Middle frontal gyrus (tissue), 1 donor: Measurements from ENCODE around the gene PRKCZ.

Experiments used
- DNase-seq: peaks from one replicate; pipeline ENCODE4 v3.0.0-alpha.2; 2015; ENCODE audit warnings: low spot score; ENCODE audit errors: extremely low spot score

Gene PRKCZ

GRCh38 chr1:2175681-2176454, 125.7 kb downstream of the PRKCZ start:
- no peak for DNase-seq

DNA sequence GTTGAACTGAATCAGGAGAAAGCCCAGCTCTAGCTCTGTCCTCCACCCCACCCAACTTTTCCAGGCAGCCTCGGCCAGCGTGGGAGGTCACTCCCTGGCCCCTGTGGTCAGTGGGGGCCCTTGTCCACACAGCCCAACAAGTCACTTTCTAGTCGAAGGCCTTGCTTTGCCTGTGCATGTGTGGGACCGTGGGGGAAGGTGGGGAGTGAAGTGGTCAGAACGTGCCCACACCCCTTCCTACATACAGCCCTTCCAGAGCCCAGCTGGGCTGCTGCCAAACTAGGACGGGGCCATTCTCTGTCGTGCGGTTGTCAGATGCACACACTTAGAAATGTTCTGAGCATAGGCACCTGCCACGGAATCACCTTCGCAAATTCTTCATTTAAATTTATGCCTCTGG, 126.4 kb downstream of the PRKCZ start:
- DNase-seq = no peak

DNA sequence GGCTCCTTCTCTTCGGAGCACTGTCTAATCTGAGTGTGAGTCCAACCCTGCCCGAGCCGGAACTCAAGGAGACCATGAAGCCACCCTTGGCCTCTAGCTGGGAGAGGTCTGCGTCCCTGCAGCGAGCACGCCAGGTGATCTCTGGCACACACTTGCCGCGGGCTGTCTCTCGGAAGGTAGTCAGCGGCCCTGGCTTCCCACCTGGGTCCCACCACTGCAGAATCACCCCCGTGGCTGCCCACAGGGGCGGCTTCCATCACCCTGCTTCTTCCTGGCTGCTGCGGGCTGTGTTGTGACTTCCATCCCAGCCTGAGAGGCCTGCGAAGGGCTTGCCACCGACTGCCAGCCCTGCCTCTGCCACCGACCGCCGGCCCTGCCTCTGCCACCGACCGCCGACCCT, 127.3 kb downstream of the PRKCZ start:
- DNase-seq = no peak

- DNase-seq = no peak
These were observed 127.8 kb downstream of the PRKCZ start for GRCh38 chr1:2177946-2178538.

- no peak for DNase-seq
These were observed 128.7 kb downstream of the PRKCZ start for GRCh38 chr1:2178875-2179274.

DNA sequence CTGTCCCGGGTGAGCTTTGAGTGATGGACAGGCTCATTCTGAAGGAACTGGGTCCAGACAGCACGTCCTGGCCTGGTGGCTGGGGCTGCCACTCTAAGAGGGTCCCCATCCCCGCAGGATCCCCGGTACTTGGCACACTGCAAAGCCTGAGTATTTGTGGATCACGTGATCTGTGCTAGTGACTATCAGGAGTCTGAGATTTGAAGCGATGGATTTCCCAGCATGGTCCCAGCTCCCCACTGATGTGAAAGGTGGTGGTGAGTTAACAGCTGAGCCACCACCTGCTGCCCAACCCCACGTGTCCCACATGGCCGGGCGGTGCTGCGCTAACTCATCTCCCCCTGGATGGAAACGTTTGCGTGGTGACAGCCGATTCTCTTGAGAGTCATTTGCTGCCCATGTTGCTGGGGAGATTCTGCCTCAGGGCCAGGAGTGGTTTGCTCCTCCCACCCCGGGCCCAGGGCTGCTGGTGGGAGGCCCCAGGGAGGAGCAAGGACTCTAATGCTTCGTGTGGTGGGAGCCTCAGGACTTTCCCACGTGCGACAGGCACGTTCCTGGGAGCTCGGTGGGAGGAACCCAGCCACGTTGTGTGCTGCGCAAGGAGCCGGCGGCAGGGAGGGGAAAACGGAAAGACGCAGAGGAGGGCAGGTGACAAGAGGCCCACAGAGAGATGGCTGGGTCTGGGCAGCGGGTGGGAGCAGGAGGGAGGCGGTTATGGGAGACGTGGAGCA, 129.2 kb downstream of the PRKCZ start:
- no peak for DNase-seq

- no peak for DNase-seq
These were observed 130.4 kb downstream of the PRKCZ start for GRCh38 chr1:2180297-2181245.

DNA sequence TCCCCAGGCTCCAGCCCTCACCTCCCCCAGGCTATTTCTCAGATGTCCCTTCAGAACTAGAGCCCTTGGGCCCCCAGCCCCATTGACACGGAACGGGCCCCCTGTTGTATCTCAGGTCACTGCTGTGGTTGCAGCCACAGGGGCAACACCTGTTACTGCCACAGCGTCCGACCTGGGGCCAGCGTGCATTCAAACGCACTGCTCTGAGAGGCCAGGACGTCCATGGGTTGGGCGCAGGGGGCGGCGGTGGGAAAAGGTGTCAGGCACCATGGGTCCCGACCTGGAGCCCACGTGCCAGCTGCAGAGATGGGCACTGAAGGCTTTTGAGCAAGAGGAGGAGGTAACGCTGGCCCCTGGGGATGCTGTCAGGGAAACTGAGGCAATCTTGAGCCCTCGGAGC, 131.1 kb downstream of the PRKCZ start:
- DNase-seq = no peak

DNA sequence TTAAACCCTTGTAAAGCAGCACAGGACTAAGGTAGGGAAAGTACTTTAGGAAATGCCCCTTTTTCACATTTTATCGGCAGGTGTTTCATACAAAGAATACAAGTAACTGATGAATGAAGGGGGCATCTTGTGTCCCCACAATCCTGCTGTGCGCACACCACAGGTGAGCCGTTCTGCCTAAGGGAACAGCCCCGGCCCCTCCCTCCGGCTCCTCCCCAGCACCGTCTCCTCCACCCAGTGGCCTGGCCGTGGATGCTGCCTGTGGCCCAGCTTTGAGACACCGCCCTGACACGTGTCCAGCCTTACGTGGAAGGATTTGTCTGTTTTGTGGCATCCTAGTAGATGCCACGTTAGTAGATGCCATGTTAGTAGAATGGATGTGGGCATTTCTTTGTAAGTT, 131.5 kb downstream of the PRKCZ start:
- no peak for DNase-seq

DNA sequence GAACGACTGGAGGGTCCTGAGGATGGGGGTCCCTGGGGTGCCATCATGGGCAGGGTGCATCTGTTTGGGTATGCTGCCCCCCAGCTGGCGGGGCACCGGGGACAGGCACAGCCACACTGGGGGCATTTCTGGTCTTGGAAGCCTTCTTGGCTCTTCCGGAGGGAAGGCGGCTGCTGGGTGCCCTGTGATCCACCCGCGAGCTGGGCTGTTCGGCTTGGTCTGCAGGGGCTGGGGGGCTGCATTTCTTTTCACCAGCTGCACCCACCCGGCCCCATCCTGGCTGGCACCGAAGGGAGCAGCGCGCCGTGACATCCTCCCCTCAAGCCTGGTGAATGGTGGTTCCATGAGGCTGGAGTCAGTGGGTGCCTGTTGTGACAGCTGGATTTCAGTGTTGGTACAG, 132.2 kb downstream of the PRKCZ start:
- no peak for DNase-seq

GRCh38 chr1:2183937-2184334, 133.7 kb downstream of the PRKCZ start:
- no peak for DNase-seq

DNA sequence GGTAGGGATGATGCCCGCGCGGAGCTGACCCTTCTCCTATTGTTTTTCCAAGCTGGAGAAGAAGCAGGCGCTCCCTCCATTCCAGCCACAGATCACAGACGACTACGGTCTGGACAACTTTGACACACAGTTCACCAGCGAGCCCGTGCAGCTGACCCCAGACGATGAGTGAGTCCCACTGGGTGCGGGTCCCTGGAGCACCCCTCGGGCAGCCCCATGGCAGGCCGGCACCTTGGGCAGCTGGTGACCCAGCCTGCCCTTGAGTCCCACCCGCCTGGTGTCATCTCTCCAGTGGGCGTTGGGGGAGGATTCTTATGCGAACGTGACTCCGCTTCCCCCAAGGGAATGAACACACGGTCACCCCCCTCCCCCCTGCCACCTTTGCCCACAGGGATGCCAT, 134.3 kb downstream of the PRKCZ start:
- no peak for DNase-seq

DNA sequence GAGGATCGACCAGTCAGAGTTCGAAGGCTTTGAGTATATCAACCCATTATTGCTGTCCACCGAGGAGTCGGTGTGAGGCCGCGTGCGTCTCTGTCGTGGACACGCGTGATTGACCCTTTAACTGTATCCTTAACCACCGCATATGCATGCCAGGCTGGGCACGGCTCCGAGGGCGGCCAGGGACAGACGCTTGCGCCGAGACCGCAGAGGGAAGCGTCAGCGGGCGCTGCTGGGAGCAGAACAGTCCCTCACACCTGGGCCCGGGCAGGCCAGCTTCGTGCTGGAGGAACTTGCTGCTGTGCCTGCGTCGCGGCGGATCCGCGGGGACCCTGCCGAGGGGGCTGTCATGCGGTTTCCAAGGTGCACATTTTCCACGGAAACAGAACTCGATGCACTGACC, 134.7 kb downstream of the PRKCZ start:
- DNase-seq = no peak

DNA sequence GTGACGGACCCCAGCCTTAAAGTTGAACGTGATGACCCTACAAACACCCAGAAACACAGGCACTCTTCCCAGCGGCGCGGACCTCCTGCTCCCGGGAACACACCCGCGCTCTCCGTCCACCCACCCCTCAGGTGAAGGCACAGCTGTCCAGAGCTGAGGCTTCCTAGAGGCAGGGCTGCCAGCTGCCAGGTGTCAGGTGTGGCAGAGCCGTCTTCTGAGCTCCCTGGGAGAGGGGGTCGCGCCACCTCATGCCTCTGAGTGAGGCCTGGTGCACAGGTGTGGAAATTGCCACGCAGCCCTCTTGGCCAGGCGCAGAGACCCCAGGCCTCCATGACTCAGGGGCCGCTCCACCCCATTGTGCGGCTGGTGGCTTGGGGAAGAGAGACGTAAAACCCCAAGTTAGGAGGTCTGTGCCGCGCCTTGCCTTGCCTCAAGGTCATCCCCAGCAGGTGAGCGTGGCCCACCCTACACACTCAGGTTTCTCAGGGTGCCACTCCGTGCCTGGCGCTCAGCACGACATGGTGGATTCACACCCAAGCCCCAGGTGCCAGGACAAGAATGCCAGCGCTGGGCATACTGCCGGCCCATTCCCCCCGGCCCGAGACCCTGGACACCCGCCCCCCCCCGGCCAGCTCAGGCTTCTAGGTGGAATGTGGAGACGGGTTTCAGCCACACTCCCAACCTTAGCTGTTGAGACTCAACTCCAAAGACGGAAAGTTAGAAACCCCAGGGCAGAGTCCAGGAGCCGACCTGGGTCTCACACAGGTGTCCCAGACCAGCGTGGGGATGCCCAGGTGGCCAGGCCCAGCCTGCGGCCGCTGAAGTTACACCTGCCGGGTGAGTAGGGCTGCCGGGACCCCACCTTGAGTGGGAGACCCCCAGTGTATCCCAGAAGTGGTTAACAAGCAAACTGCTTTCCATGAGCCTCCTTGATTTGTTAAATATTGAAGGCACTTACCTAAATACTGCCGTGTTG, 136.0 kb downstream of the PRKCZ start:
- no peak for DNase-seq

GRCh38 chr1:2186901-2187300, 136.7 kb downstream of the PRKCZ start:
- no peak for DNase-seq

DNA sequence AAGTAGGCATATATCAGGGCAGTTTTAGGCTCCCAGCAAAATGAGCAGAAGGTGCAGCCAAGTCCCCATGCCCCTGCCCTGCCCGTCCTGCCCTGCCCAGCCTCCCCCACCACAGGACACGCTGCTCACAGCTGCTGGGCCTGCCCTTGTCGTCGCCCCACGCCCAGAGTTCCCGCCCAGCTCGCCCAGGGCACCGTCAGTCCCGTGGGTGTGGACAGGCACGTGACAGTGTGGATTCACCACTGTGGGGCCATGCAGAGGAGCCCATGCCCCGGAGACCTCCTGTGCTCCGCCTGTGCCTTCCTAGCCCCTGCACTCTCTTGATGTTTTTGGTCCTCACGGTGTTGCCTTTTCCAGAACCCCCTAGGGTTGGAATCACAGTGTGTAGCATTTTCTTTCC, 137.4 kb downstream of the PRKCZ start:
- no peak for DNase-seq

GRCh38 chr1:2188336-2188735, 138.1 kb downstream of the PRKCZ start:
- no peak for DNase-seq

- peak; percentile 79 for DNase-seq
These were observed 139.5 kb downstream of the PRKCZ start for GRCh38 chr1:2189459-2190425.

GRCh38 chr1:2190491-2190976, 140.3 kb downstream of the PRKCZ start:
- DNase-seq = no peak
